Panc1 (cell line): Measurements from ENCODE around the gene CYTH2. TPM values are rescaled to one million over a fixed set of nuclear protein-coding genes. Genes with fewer than 3 reads are reported as not detected.

Source experiments
- ATAC-seq: fragments of 200-7000 bp; cut with Tn5 transposase; 2 replicates; pipeline ENCODE4 v1.9.1; 2020; ENCODE audit warnings: mild to moderate bottlenecking, moderate library complexity
- BruUV-seq: library from RNA; stranded (reverse); fragments of 400-500 nt; replicated peaks from 2 replicates; lab custom pipeline; 2021; lab: Mats Ljungman, UMichigan
- CTCF ChIA-PET: fragments of 300-600 bp; sonication (Branson Sonifier 250); formaldehyde crosslinking; loops from one replicate; lab custom pipeline; 2022; ENCODE audit warnings: antibody characterized with exemption; lab: Charles Lee
- POLR2A ChIA-PET: fragments of 300-600 bp; sonication (Branson Sonifier 250); formaldehyde crosslinking; loops from one replicate; lab custom pipeline; 2022; ENCODE audit warnings: antibody characterized with exemption; lab: Charles Lee
- DNase-seq: peaks from one replicate; pipeline ENCODE4 v3.0.0-alpha.2; 2010; ENCODE audit warnings: low read depth, low spot score
- H3K27ac ChIP-seq: 2 replicates; pipeline ENCODE4 v1.5.1; 2011; ENCODE audit warnings: mild to moderate bottlenecking, low read length, inconsistent platforms
- H3K27me3 ChIP-seq: fragments of 200-500 bp; sonication (Bioruptor generic); 2 replicates; pipeline ENCODE4 v1.6.0; 2014; ENCODE audit warnings: low read length, inconsistent platforms; ENCODE audit not compliant: control insufficient read depth, insufficient read depth
- H3K36me3 ChIP-seq: fragments of 200-500 bp; sonication (Bioruptor generic); 2 replicates; pipeline ENCODE4 v1.5.1; 2014; ENCODE audit warnings: inconsistent platforms, mild to moderate bottlenecking, low read length, moderate library complexity; ENCODE audit not compliant: control insufficient read depth, insufficient read depth
- H3K4me1 ChIP-seq: 2 replicates; pipeline ENCODE4 v1.5.1; 2011; ENCODE audit warnings: inconsistent platforms, mild to moderate bottlenecking, low read length, moderate library complexity; ENCODE audit not compliant: control insufficient read depth, insufficient read depth
- H3K4me3 ChIP-seq, 2 experiments: 2 replicates each; pipeline ENCODE4 v1.5.1; 2011 to 2012; ENCODE audit warnings: low read depth in 2 of 2, low read length in 2 of 2, mild to moderate bottlenecking in 2 of 2, inconsistent platforms in 1 of 2, moderate library complexity in 1 of 2
- H3K9me3 ChIP-seq: fragments of 200-500 bp; sonication (Bioruptor generic); 2 replicates; pipeline ENCODE4 v1.5.1; 2014; ENCODE audit warnings: low read depth, mild to moderate bottlenecking, inconsistent platforms, low read length, moderate library complexity; ENCODE audit not compliant: control insufficient read depth, insufficient read depth
- CTCF ChIP-seq: fragments of 450-650 bp; IDR thresholded peaks from 2 replicates; pipeline ENCODE4 v1.5.1; 2017; ENCODE audit warnings: mild to moderate bottlenecking
- POLR2AphosphoS5 ChIP-seq: IDR thresholded peaks from 2 replicates; pipeline ENCODE4 v1.6.1; 2012; ENCODE audit warnings: mild to moderate bottlenecking, low read depth, low read length, moderate library complexity
- REST ChIP-seq, 2 experiments: IDR thresholded peaks; 2 replicates each; pipeline ENCODE4 v1.6.1; 2011 to 2012; ENCODE audit warnings: low read depth in 2 of 2, control low read depth in 1 of 2, low read length in 1 of 2, mild to moderate bottlenecking in 1 of 2, moderate library complexity in 1 of 2; ENCODE audit not compliant: insufficient read depth in 1 of 2
- SIN3A ChIP-seq: IDR thresholded peaks from 2 replicates; pipeline ENCODE4 v1.6.1; 2012; ENCODE audit warnings: low read depth, mild to moderate bottlenecking, low read length, moderate library complexity, borderline replicate concordance; ENCODE audit not compliant: insufficient read depth
- TCF7L2 ChIP-seq: IDR thresholded peaks from 2 replicates; pipeline ENCODE4 v1.6.1; 2011; ENCODE audit warnings: mild to moderate bottlenecking, low read depth, low read length, inconsistent platforms
- in situ Hi-C: cut with HindIII; loops from 2 replicates; pipeline ENCODE4 v1.10.0; 2016; ENCODE audit warnings: low sequenced_read_pairs, low pct_unique_long_range_greater_than_20kb
- intact Hi-C: fragments of 100-400 bp; cut with micrococcal nuclease; formaldehyde crosslinking; loops from one replicate; pipeline ENCODE4 v1.10.0; 2022; ENCODE audit not compliant: unreplicated experiment
- total RNA-seq: library from RNA; stranded (reverse); gene quantifications from one replicate; pipeline ENCODE4 v1.2.1, GENCODE V29; 2021; ENCODE audit not compliant: unreplicated experiment

The CYTH2 gene
- total RNA-seq, 1 experiment from 2014 or later, result 53.4 TPM

- intact Hi-C loops (no loop called here), in situ Hi-C loops (no loop called here)
- ATAC-seq, result no peak
- Histone ChIP-seq H3K4me3 (no peak overlapping the region), H3K4me1 (no peaks in the 10 kb centered on the region), H3K9me3 (no peaks in the 10 kb centered on the region), H3K27ac (no peak overlapping the region), H3K36me3 (peaks cover 3% of the 10 kb centered on the region), H3K27me3 (no peaks in the 10 kb centered on the region)
- ChIA-PET POLR2A (interaction anchor here (0.6 kb wide), 1 partner anchor 52 kb away, joined by 10 read pairs; no protein-coding TSS in a partner anchor), CTCF (no interaction called here)
- no peak for DNase-seq
- no TSS peak for BruUV-seq
- TF ChIP-seq TCF7L2, result no peak
- no peak for TF ChIP-seq SIN3A
- TF ChIP-seq REST (IDR thresholded peaks at IDR 0.05; ENCODE audit: insufficient read depth in 1 of 2, low read depth in 2 of 2, low read length in 1 of 2), result no peak
- TF ChIP-seq POLR2AphosphoS5, result no peak
- no peak for TF ChIP-seq CTCF
Measured at GRCh38 chr19:48455908-48456562, 13.1 kb upstream of the CYTH2 start.

GRCh38 chr19:48456864-48457263 is 12.3 kb upstream of the CYTH2 start:
- TF ChIP-seq TCF7L2 (no peak), POLR2AphosphoS5 (no peak)
- ChIA-PET CTCF (no interaction called here), POLR2A (no interaction called here)
- ATAC-seq, result no peak
- Histone ChIP-seq H3K4me1 (no peaks in the 10 kb centered on the region), H3K9me3 (no peaks in the 10 kb centered on the region), H3K27me3 (no peaks in the 10 kb centered on the region), H3K36me3 (no peaks in the 10 kb centered on the region; the same call in 1 of the 2 replicates), H3K4me3 (no peak overlapping the region), H3K27ac (no peak overlapping the region)
- no peak for DNase-seq
- BruUV-seq, result no TSS peak
- intact Hi-C loops, result no loop called here
- in situ Hi-C loops, result no loop called here

- in situ Hi-C loops, result no loop called here
- Histone ChIP-seq H3K36me3 (no peaks in the 10 kb centered on the region; the same call in 1 of the 2 replicates), H3K9me3 (no peaks in the 10 kb centered on the region), H3K27me3 (no peaks in the 10 kb centered on the region), H3K4me3 (no peak overlapping the region), H3K4me1 (no peaks in the 10 kb centered on the region), H3K27ac (no peak overlapping the region)
- BruUV-seq, result no TSS peak
- CTCF ChIA-PET, result no interaction called here
- ATAC-seq, result no peak
- TF ChIP-seq TCF7L2, result no peak
- no peak for TF ChIP-seq REST (IDR thresholded peaks at IDR 0.05; ENCODE audit: insufficient read depth in 1 of 2, low read depth in 2 of 2, low read length in 1 of 2)
- no peak for TF ChIP-seq CTCF
- intact Hi-C loops, result no loop called here
- POLR2A ChIA-PET, result no interaction called here
- DNase-seq, result no peak
Measured at GRCh38 chr19:48458016-48458415, 11.2 kb upstream of the CYTH2 start.
